Endothelial cell of umbilical vein (primary cell): ENCODE data around the gene ALKBH6. TPM values are rescaled to one million over a fixed set of nuclear protein-coding genes. Genes with fewer than 3 reads are reported as not detected.

ENCODE experiments used
- BruUV-seq: library from RNA; stranded (reverse); fragments of 400-500 nt; replicated peaks from 2 replicates; lab custom pipeline; 2021; lab: Mats Ljungman, UMichigan
- CTCF ChIA-PET: fragments of 300-600, 350-600 bp; sonication (Branson Sonifier 250); formaldehyde crosslinking; loops from one replicate; lab custom pipeline; 2021; ENCODE audit warnings: antibody characterized with exemption, inconsistent platforms; lab: Charles Lee
- POLR2A ChIA-PET: fragments of 300-600, 350-600 bp; sonication (Branson Sonifier 250); formaldehyde crosslinking; loops from one replicate; lab custom pipeline; 2021; ENCODE audit warnings: antibody characterized with exemption, inconsistent platforms; lab: Charles Lee
- DNase-seq: peaks from one replicate; pipeline ENCODE4 v3.0.0-alpha.2; 2011; ENCODE audit warnings: low read depth, low spot score
- FAIRE-seq: peaks from 2 replicates; lab custom pipeline; 2011; peaks lifted over from hg19 to GRCh38; lab: Jason Lieb, UNC
- H2AFZ ChIP-seq: 2 replicates; pipeline ENCODE4 v1.6.0; 2012; ENCODE audit warnings: low read depth, low read length, control low read depth, inconsistent platforms
- H3K27ac ChIP-seq: 2 replicates; pipeline ENCODE4 v1.5.1; 2011; ENCODE audit warnings: low read depth, mild to moderate bottlenecking, control low read depth, low read length, moderate library complexity; ENCODE audit not compliant: insufficient read depth
- H3K27me3 ChIP-seq, 2 experiments: 2 replicates each; pipeline versions ENCODE4 v1.6.0 to v1.6.1; 2011; ENCODE audit warnings: low read length in 2 of 2, mixed read lengths in 1 of 2; ENCODE audit not compliant: control insufficient read depth in 2 of 2, insufficient read depth in 2 of 2
- H3K36me3 ChIP-seq, 2 experiments: 2 replicates in 1 of 2; 3 replicates in 1 of 2; pipeline ENCODE4 v1.5.1; 2011; ENCODE audit warnings: low read length in 2 of 2, mild to moderate bottlenecking in 1 of 2, moderate library complexity in 1 of 2; ENCODE audit not compliant: control insufficient read depth in 2 of 2, insufficient read depth in 2 of 2; ENCODE audit errors: extremely low read depth in 1 of 2
- H3K4me1 ChIP-seq: 3 replicates; pipeline ENCODE4 v1.5.1; 2011; ENCODE audit warnings: mild to moderate bottlenecking, low read length; ENCODE audit not compliant: control insufficient read depth, insufficient read depth; ENCODE audit errors: extremely low read depth
- H3K4me2 ChIP-seq: 2 replicates; pipeline ENCODE4 v1.6.1; 2011; ENCODE audit warnings: low read length, control low read depth, mixed read lengths; ENCODE audit not compliant: insufficient read depth
- H3K4me3 ChIP-seq, 3 experiments: fragments of 200-600 bp in 1 of 3; sonication (generic), shearing (Covaris generic) in 1 of 3; replicated peaks in 1 of 3; 2 replicates each; pipeline ENCODE4 v1.5.1; 2011 to 2016; ENCODE audit warnings: control low read depth in 3 of 3, low read length in 3 of 3, mild to moderate bottlenecking in 2 of 3, inconsistent platforms in 1 of 3, low read depth in 1 of 3, moderate library complexity in 1 of 3; ENCODE audit not compliant: insufficient read depth in 1 of 3
- H3K79me2 ChIP-seq: 2 replicates; pipeline ENCODE4 v1.6.0; 2012; ENCODE audit warnings: low read length, inconsistent platforms; ENCODE audit not compliant: control insufficient read depth, insufficient read depth
- H3K9ac ChIP-seq: replicated peaks from 2 replicates; pipeline ENCODE3; 2011; ENCODE audit warnings: low read length, control low read depth; ENCODE audit not compliant: insufficient read depth; ENCODE audit errors: extremely low read depth
- H3K9me1 ChIP-seq: replicated peaks from 3 replicates; pipeline ENCODE4 v1.6.0; 2011; ENCODE audit warnings: mild to moderate bottlenecking, low read length; ENCODE audit not compliant: control insufficient read depth, insufficient read depth; ENCODE audit errors: extremely low read depth
- H3K9me3 ChIP-seq: replicated peaks from 2 replicates; pipeline ENCODE4 v1.5.1; 2012; ENCODE audit warnings: low read length, inconsistent platforms; ENCODE audit not compliant: control insufficient read depth, insufficient read depth
- H4K20me1 ChIP-seq: replicated peaks from 2 replicates; pipeline ENCODE3; 2011; ENCODE audit warnings: mild to moderate bottlenecking, low read length; ENCODE audit not compliant: control insufficient read depth, insufficient read depth; ENCODE audit errors: extremely low read depth
- CTCF ChIP-seq, 2 donors: IDR thresholded peaks; 1 replicate in 1 of 2; 2 replicates in 1 of 2; pipeline ENCODE4 v1.5.1; 2011; ENCODE audit warnings: low read length in 2 of 2, mild to moderate bottlenecking in 2 of 2, moderate library complexity in 2 of 2, control low read depth in 1 of 2, inconsistent platforms in 1 of 2, low read depth in 1 of 2; ENCODE audit not compliant: insufficient read depth in 1 of 2; ENCODE audit errors: extremely low read depth in 1 of 2
- EZH2 ChIP-seq: IDR thresholded peaks from 2 replicates; pipeline ENCODE4 v1.6.1; 2012; ENCODE audit warnings: borderline replicate concordance, low read depth, mild to moderate bottlenecking, moderate library complexity, low read length, inconsistent platforms; ENCODE audit not compliant: severe bottlenecking
- FOS ChIP-seq: IDR thresholded peaks from 2 replicates; pipeline ENCODE4 v1.6.1; 2011; ENCODE audit warnings: mild to moderate bottlenecking, low read length, moderate library complexity, borderline replicate concordance; ENCODE audit not compliant: insufficient read depth
- GATA2 ChIP-seq: IDR thresholded peaks from 2 replicates; pipeline ENCODE4 v1.7.0; 2011; ENCODE audit warnings: low read depth, mild to moderate bottlenecking, moderate library complexity, mixed read lengths, low read length; ENCODE audit not compliant: insufficient read length, insufficient read depth
- JUN ChIP-seq: IDR thresholded peaks from 2 replicates; pipeline ENCODE4 v1.6.1; 2011; ENCODE audit warnings: borderline replicate concordance, low read depth; ENCODE audit not compliant: insufficient read length, insufficient read depth
- MAX ChIP-seq: IDR thresholded peaks from 2 replicates; pipeline ENCODE4 v1.6.1; 2011; ENCODE audit not compliant: insufficient read depth, insufficient read length
- MYC ChIP-seq: IDR thresholded peaks from one replicate; pipeline ENCODE4 v1.6.1; 2011; ENCODE audit warnings: mild to moderate bottlenecking, low read depth, low read length
- POLR2A ChIP-seq: IDR thresholded peaks from 2 replicates; pipeline ENCODE4 v1.6.1; 2012; ENCODE audit warnings: low read depth, mild to moderate bottlenecking, control low read depth, low read length
- POLR2AphosphoS5 ChIP-seq: IDR thresholded peaks from 2 replicates; pipeline ENCODE4 v1.6.1; 2012; ENCODE audit warnings: low read depth, mild to moderate bottlenecking, control low read depth, low read length, moderate library complexity; ENCODE audit not compliant: insufficient read depth
- dilution Hi-C: fragments of 300-500 bp; cut with MboI; formaldehyde crosslinking; loops from one replicate; pipeline ENCODE4 v1.15.0; 2019; ENCODE audit warnings: low sequenced_read_pairs; ENCODE audit not compliant: extremely low pct_ligation_motif_present
- intact Hi-C: fragments of 100-400 bp; cut with micrococcal nuclease; formaldehyde crosslinking; loops from one replicate; pipeline ENCODE4 v1.10.0; 2022
- polyA plus RNA-seq, 4 experiments: library from polyadenylated mRNA; depleted of rRNA in 3 of 4; stranded (reverse) in 3 of 4; unstranded in 1 of 4; fragments of >200 nt; gene quantifications; 2 replicates each; pipeline versions ENCODE4 v1.2.1 to v1.2.3, GENCODE V29; 2011 to 2012; ENCODE audit warnings: missing spikeins in 1 of 4
- total RNA-seq: library from RNA; stranded (reverse); gene quantifications from 2 replicates; pipeline ENCODE4 v1.2.3, GENCODE V29; 2021

ALKBH6 gene
- total and polyA plus RNA-seq, 2 donors (not counting 3 experiments of a cell fraction or from before 2014, with no cell fraction given), result 17.3 to 26.7 TPM

GRCh38 chr19:35990771-35991730 is 23.0 kb downstream of the ALKBH6 start:
- CTCF ChIA-PET, result interaction anchor here (0.6 to 1.0 kb wide), 2 partner anchors 11 to 360 kb away, joined by 3 read pairs; no protein-coding TSS in a partner anchor

More at GRCh38 chr19:35990771-35991730, 23.0 kb downstream of the ALKBH6 start:
- H3K79me2 ChIP-seq, result peaks cover 2% of the 10 kb centered on the region
- no peak overlapping the region for H2AFZ ChIP-seq
- no peaks in the 10 kb centered on the region for H3K9me1 ChIP-seq
- H3K27ac ChIP-seq, result no peak overlapping the region
- peaks cover 4 to 11% of the 10 kb centered on the region in 2 experiments for H3K27me3 ChIP-seq
- H3K9me3 ChIP-seq, result no peaks in the 10 kb centered on the region
- intact Hi-C loops, result no loop called here
- peaks cover 10% of the 10 kb centered on the region for H3K4me1 ChIP-seq
- BruUV-seq, result no TSS peak
- no peaks in the 10 kb centered on the region for H4K20me1 ChIP-seq
- dilution Hi-C loops, result no loop called here
- no peaks in the 10 kb centered on the region for H3K36me3 ChIP-seq
- DNase-seq (no peak), FAIRE-seq (no peak)
- no peak overlapping the region for H3K4me3 ChIP-seq
- no peak overlapping the region for H3K4me2 ChIP-seq
- TF ChIP-seq MAX (no peak), MYC (no peak), POLR2AphosphoS5 (no peak), GATA2 (no peak), FOS (no peak), EZH2 (no peak), POLR2A (no peak), CTCF (IDR thresholded peaks at IDR 0.05; ENCODE audit: extremely low read depth in 1 of 2, insufficient read depth in 1 of 2, low read depth in 1 of 2, low read length in 2 of 2) (no peak), JUN (no peak)
- H3K9ac ChIP-seq, result no peak overlapping the region
- POLR2A ChIA-PET, result no interaction called here
